Measurements from ENCODE around the gene PDE9A. TPM values are rescaled to one million over a fixed set of nuclear protein-coding genes. Genes with fewer than 3 reads are reported as not detected.

The PDE9A gene
- total RNA-seq, 4 donors from 2014 or later = 10.6 to 83.2 (median 28.5) TPM

- no peak for ATAC-seq
- Histone ChIP-seq H3K4me3 (no peak overlapping the region), H3K9me3 (peaks cover 0 to 37% (median 0%) of the 10 kb centered on the region in 3 donors), H3K27me3 (no peaks in the 10 kb centered on the region), H3K4me1 (no peaks in the 10 kb centered on the region), H3K27ac (no peak overlapping the region), H3K36me3 (no peaks in the 10 kb centered on the region)
- TF ChIP-seq EP300 (IDR thresholded peaks at IDR 0.05) (no peak), POLR2A (IDR thresholded peaks at IDR 0.05) (no peak), POLR2AphosphoS5 (IDR thresholded peaks at IDR 0.05) (no peak)
- TF ChIP-seq, protein P1, sequence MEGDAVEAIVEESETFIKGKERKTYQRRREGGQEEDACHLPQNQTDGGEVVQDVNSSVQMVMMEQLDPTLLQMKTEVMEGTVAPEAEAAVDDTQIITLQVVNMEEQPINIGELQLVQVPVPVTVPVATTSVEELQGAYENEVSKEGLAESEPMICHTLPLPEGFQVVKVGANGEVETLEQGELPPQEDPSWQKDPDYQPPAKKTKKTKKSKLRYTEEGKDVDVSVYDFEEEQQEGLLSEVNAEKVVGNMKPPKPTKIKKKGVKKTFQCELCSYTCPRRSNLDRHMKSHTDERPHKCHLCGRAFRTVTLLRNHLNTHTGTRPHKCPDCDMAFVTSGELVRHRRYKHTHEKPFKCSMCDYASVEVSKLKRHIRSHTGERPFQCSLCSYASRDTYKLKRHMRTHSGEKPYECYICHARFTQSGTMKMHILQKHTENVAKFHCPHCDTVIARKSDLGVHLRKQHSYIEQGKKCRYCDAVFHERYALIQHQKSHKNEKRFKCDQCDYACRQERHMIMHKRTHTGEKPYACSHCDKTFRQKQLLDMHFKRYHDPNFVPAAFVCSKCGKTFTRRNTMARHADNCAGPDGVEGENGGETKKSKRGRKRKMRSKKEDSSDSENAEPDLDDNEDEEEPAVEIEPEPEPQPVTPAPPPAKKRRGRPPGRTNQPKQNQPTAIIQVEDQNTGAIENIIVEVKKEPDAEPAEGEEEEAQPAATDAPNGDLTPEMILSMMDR (IDR thresholded peaks at IDR 0.05) = no peak
- WGBS, 2 donors (ENCODE audit: low coverage in 1 of 2) = 80% methylated on average over 1 of the region's 2 CpGs; no CpG with 5 or more reads in 1 of the 2 donors
Measured at GRCh38 chr21:42609811-42610210, 43.6 kb upstream of the PDE9A start.

DNA sequence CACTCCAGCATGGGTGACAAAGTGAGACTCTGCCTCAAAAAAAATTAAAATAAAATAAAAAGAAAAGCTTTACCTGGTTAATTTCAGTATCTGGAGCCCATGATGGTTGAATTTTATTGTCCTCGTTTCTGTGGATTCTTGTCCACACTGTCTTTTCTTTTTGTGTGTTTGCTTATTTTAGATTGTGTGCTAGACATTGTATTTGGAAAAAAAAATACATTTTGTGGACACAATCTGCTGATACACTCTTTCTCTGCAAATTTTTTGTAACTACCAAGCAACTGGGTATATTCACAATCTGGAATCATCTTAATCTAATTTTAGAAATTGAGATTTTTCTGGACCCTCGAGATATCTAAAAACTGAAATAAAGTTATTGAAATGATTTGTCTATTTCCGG lies 41.6 kb upstream of the PDE9A start:
- peaks cover 0 to 7% (median 0%) of the 10 kb centered on the region in 3 donors for H3K4me1 ChIP-seq
- no peak overlapping the region for H3K4me3 ChIP-seq
- H3K36me3 ChIP-seq = no peaks in the 10 kb centered on the region
- peaks cover 0 to 23% (median 0%) of the 10 kb centered on the region in 3 donors for H3K9me3 ChIP-seq
- no peak overlapping the region for H3K27ac ChIP-seq
- 88 to 100% methylated on average over 2 to 3 of the region's 3 CpGs for WGBS, 2 donors (ENCODE audit: low coverage in 1 of 2)
- peaks cover 12% of the 10 kb centered on the region for H3K27me3 ChIP-seq
- ATAC-seq = no peak
- no peak for TF ChIP-seq POLR2A (IDR thresholded peaks at IDR 0.05)
- TF ChIP-seq, protein P1 (IDR thresholded peaks at IDR 0.05) = no peak

GRCh38 chr21:42612390-42612789 lies 41.0 kb upstream of the PDE9A start:
- Histone ChIP-seq H3K4me3 (no peak overlapping the region), H3K36me3 (no peaks in the 10 kb centered on the region), H3K9me3 (peaks cover 0 to 23% (median 0%) of the 10 kb centered on the region in 3 donors), H3K4me1 (peaks cover 0 to 9% (median 0%) of the 10 kb centered on the region in 3 donors), H3K27ac (no peak overlapping the region), H3K27me3 (peaks cover 17% of the 10 kb centered on the region)
- 83 to 90% methylated on average over 1 of the region's 1 CpG for WGBS, 2 donors (ENCODE audit: low coverage in 1 of 2)
- ATAC-seq = no peak
- no peak for TF ChIP-seq EP300 (IDR thresholded peaks at IDR 0.05)
- no peak for TF ChIP-seq POLR2AphosphoS5 (IDR thresholded peaks at IDR 0.05)
- TF ChIP-seq POLR2A (IDR thresholded peaks at IDR 0.05) = no peak
- TF ChIP-seq, protein P1 (IDR thresholded peaks at IDR 0.05) = no peak

DNA sequence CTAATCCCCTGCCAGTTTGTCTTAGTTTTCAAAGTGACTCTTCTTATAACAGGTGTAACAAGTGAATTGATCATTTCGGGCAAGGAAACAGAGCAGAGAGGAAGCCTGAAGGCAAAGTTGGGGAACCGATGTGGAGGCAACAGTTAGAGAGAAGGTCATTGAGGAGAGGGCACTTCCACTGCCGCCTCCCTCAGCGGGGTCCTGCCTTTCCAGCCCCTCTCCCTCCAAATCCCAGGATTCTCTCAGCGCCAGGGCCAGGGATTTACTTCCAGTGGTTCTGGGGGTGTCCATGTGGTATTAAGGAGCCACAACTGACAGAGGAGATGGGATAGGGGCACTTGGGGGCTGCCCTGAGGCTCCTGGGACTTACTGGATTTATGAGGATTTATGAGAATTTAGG lies 39.7 kb upstream of the PDE9A start:
- WGBS, 2 donors (ENCODE audit: low coverage in 1 of 2) = 100% methylated on average over 2 of the region's 5 CpGs; no CpG with 5 or more reads in 1 of the 2 donors
- Histone ChIP-seq H3K4me3 (no peak overlapping the region), H3K27ac (no peak overlapping the region)

GRCh38 chr21:42614396-42614795 lies 39.0 kb upstream of the PDE9A start:
- WGBS, 2 donors (ENCODE audit: low coverage in 1 of 2) = 61 to 72% methylated on average over 7 of the region's 9 CpGs
- TF ChIP-seq POLR2A (IDR thresholded peaks at IDR 0.05) = no peak
- TF ChIP-seq POLR2AphosphoS5 (IDR thresholded peaks at IDR 0.05) = no peak
- TF ChIP-seq, protein P1 (IDR thresholded peaks at IDR 0.05) = no peak
- no peak for TF ChIP-seq EP300 (IDR thresholded peaks at IDR 0.05)
- H3K9me3 ChIP-seq = peaks cover 0 to 23% (median 0%) of the 10 kb centered on the region in 3 donors
- no peak for ATAC-seq
- H3K36me3 ChIP-seq = no peaks in the 10 kb centered on the region
- no peak overlapping the region for H3K27ac ChIP-seq
- H3K4me1 ChIP-seq = peaks cover 0 to 9% (median 0%) of the 10 kb centered on the region in 3 donors
- peaks cover 37% of the 10 kb centered on the region for H3K27me3 ChIP-seq
- no peak overlapping the region for H3K4me3 ChIP-seq

More for the DNA sequence above, 39.7 kb upstream of the PDE9A start:
- H3K9me3 ChIP-seq = peaks cover 0 to 23% (median 0%) of the 10 kb centered on the region in 3 donors
- H3K27me3 ChIP-seq = peaks cover 31% of the 10 kb centered on the region
- TF ChIP-seq POLR2AphosphoS5 (IDR thresholded peaks at IDR 0.05) (no peak), POLR2A (IDR thresholded peaks at IDR 0.05) (no peak), EP300 (IDR thresholded peaks at IDR 0.05) (no peak)
- TF ChIP-seq, protein P1 (IDR thresholded peaks at IDR 0.05) = no peak
- H3K4me1 ChIP-seq = peaks cover 0 to 9% (median 0%) of the 10 kb centered on the region in 3 donors
- no peaks in the 10 kb centered on the region for H3K36me3 ChIP-seq
- ATAC-seq = no peak
